Activated CD4-positive, alpha-beta T cell treated with anti-CD3 and anti-CD28 coated beads, Interleukin-2, amount 50 U/mL, for 16 hours (primary cell): Measurements from ENCODE around the gene FAM32A.

Experiments
- DNase-seq: peaks from one replicate; pipeline ENCODE4 v3.0.0-alpha.2; 2020

Gene FAM32A

GRCh38 chr19:16203256-16204004 lies 18.2 kb downstream of the FAM32A start:
- DNase-seq: no peak

DNA sequence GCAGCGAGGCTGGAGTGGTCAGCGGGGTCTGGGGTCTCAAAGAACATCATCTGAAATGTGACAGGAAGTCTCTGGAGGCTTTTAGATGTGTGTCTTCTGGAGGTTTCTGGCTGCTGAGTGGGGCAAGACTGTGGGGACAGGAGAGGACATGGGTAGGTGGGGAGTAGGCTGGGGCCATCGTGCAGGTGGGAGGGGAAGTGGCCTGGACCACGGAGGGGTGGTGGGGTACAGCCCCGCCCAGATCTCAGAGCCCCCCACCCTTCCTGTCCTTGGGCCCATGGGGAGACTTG lies 18.7 kb downstream of the FAM32A start:
- no peak for DNase-seq

GRCh38 chr19:16205205-16206045 lies 20.2 kb downstream of the FAM32A start:
- DNase-seq: no peak

DNA sequence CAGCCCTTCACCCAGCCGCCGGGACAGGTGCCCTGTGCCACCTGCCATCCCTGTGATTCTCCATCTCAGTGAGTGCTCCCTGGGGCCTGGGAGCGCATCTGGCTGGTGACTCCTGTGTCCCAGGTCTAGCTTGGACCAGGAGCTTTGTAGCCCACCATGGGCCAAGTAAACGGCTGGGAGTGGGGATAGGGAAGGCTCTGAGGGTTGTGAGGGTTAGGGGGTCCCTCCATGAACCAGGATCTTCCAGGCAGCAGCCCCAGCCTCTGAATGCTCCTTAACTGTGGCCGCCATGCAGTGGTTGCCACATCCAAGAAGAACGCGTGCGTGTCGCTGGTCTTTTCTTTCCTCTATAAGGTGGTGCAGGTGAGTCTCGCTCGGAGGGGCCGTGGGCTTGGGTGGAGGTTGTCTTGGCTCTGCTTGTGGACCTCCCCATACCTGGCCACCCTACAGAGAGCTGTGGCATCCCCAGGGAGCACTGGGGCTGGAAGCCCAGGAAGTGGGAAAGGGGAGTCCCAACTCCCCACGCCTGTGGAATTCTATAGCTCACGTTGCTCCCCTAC lies 20.9 kb downstream of the FAM32A start:
- no peak for DNase-seq

GRCh38 chr19:16206637-16207036 lies 21.4 kb downstream of the FAM32A start:
- DNase-seq: no peak

DNA sequence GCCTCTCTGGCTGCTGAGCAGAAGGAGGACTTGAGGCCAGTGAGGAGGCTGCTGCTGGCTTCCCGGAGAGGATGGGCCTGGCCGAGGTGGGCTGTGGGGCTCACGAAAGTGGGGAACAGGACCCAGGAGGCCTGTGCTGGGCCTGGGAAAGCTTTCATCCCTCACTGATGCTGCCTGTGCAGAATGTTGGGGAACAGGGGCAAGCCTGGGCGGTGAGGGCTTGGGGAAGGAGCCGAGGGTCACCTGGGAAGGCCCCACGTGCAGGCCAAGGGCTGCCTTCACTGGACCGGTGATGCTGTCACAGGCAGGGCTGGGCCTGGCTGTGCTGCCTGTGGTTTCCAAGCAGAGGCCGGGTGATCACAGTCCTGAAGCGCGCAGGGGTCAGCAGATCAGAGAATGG lies 21.9 kb downstream of the FAM32A start:
- DNase-seq: no peak

GRCh38 chr19:16207490-16208025 lies 22.3 kb downstream of the FAM32A start:
- DNase-seq: no peak

GRCh38 chr19:16208064-16208759 lies 23.0 kb downstream of the FAM32A start:
- DNase-seq: no peak

GRCh38 chr19:16208847-16209665 lies 23.8 kb downstream of the FAM32A start:
- DNase-seq: no peak

DNA sequence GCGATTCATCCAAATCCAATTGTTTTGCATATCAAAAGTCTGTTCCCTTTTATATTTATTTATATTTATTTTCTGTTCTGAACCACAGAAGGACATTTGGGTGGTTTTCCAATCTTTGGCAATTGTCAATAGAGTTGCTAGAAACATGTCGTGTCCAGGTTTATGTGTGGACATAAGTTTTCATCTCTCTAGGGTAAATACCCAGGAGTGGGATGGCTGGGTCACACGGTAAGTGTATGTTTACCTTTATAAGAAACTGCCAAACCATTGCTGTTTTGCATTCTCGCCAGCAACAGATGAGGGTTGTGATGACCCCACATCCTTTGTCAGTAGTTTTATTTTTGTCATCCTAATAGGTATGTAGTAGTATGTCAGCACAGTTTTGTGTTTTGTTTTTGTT lies 25.0 kb downstream of the FAM32A start:
- no peak for DNase-seq

DNA sequence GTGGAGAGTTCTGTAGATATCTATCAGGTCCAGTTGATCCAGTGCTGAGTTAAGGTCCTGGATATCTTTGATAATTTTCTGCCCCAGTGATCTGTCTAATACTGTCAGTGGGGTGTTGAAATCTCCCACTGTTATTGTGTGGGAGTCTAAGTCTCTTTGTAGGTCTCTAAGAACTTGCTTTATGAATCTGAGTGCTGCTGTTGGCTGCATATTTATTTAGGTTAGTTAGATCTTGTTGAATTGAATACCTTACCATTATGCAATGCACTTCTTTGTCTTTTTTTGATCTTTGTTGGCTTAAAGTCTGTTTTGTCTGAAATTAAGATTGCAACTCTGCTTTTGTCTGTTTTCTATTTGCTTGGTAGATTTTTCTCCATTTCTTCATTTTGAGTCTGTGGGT lies 27.9 kb downstream of the FAM32A start:
- no peak for DNase-seq

DNA sequence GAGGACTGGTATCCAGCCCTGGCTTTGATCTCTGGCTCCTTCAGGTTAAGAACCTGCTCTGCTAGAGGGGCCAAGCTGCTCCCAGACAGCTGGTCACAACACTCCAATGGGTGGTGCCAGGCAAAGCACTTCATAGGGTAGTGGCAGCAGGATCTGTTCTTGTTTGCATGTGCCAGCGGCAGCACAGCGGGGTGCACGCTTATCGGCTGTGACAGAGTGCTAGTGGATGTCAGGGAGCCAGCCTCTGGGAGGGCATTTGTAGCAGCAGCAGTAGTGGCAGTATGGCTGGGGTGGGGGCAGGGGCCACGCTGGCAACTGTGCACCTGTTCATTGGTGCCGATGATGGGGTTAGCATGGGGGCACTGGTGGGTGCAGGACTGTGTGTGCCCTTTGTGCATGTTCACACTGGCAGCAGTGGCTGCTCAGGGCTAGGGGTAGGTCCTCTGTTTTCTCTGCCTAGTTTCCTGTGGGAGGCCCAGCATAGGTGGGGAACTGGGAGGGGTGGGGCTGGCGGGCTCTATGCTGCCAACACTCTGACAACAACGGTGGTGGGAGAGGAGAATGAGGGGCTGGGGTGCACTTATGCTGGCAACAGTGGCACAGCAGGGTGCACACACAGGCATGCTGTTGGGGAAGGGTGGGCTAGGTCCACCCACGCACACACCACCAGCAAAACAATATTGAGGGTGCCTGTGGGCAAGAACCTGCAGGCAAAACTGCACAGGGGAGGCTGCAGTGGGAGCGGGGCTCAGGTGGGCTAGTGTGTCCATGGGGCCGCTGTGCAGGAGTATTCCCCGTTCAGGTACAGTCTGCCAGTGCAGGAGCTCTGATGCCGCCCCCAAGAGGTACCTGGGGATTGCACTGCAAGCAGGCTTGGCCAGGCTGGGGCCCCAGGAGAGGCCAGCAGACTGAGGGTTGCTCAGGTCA lies 31.8 kb downstream of the FAM32A start:
- DNase-seq: no peak

DNA sequence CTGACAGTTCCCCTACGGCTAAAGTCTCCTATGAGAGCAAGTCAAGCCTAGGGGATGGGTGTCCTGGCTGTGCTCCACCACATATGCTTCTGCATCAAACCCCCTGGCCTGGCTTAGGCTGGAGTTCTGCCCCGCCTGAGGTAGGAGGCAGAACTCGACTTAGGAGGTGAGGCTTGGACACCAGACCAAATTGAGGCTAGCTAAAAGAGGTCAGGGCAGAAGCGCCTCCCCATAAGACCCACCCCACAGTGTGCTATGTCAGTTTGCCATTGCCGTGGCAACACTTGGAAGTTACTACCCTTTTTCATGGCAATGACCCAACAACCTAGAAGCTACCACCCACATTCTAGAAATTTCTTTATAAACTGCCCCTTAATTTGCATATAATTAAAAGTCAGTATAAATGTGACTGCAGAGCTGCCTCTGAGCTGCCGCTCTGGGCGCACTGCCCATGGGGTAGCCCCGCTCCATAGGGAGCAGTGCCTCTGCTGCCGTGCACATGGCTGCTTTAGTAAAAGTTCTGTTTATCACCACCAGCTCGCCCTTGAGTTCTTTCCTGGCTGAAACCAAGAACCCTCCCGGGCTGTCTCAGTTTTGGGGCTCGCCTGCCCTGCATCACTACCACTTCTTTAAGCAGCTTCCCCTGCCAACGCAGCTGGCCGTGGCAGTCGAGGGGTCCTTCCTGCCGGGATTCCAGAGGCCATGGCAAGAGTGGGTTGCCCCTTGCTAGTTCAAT lies 32.7 kb downstream of the FAM32A start:
- DNase-seq: no peak

DNA sequence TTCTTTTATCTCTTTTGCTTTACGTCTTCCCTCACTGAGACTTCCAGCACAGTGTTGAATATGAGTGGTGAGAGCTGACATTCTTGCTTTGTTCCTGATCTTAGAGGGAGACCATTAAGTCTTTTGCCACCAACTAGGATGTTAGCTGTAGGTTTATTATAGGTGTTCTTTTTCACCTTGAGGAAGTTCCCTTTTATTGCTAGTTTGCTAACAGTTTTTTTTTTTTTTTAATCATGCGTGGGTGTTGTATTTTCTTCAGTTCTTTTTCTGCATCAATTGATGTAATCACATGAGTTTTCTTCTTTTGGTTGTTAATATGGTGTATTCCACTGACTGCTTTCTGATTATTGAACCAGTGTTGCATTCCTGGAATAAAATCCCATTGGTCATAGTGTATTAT lies 33.6 kb downstream of the FAM32A start:
- no peak for DNase-seq

GRCh38 chr19:16222806-16223205 lies 37.6 kb downstream of the FAM32A start:
- no peak for DNase-seq

GRCh38 chr19:16223746-16224145 lies 38.5 kb downstream of the FAM32A start:
- DNase-seq: no peak

DNA sequence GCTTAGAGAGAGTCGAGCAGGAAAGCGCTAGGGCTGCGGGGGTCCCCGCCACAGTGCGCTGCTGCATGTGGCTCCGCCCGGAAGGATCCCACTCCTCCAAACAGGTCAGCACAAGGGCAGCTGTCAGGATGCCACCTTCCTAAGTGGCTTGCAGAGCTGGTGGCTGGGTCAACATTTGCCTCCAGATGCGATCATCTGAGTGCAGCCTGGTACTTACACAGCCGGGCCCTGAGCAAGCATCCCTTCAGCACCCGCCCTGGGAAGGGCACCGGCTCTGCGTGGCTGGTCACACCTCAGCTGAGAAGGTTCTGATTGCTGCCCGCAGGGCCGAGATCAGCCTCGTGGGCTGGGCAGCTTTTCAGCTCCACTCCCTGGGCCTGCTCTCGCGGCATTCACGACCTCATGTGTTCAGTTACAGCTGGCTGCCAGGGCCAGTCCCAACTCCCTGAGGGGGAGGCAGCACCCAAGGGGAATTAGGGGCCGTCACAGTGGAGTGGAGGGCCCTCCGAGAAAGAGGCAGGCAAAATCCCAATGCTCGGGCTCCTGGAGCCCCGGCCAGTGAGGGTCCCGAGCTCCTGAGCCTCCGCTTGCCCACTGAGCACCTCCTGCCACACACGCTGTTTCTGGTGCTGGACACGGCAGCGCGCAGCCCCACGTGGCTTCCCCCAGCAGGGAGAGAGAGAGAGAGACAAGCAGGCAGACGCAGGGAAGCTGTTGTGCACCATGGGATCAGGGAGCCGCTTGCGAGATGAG lies 39.3 kb downstream of the FAM32A start:
- DNase-seq: no peak

GRCh38 chr19:16225279-16226183 lies 40.3 kb downstream of the FAM32A start:
- no peak for DNase-seq

GRCh38 chr19:16226184-16226591 lies 41.0 kb downstream of the FAM32A start:
- no peak for DNase-seq
